HG02981 (cell line): ENCODE results near the gene MEA1.
"Not testable (repeated sequence)": the region's sequence is repeated elsewhere in the genome, so short reads cannot be mapped to it uniquely, and the experiment has no call there.

Source experiments
- ATAC-seq: cut with Tn5 transposase; IDR thresholded peaks from one replicate; pipeline ENCODE4 v1.9.1; 2021; ENCODE audit warnings: mild to moderate bottlenecking, moderate library complexity; ENCODE audit not compliant: unreplicated experiment

MEA1 gene

GRCh38 chr6:43013843-43014433 is at the start of gene MEA1, which contains the start of gene KLHDC3:
TSS of gene MEA1 (minus strand) at chr6:43013946. CDS start at chr6:43013813, 133 bp downstream.
TSS of gene KLHDC3 (plus strand) at chr6:43014249. CDS start at chr6:43017193, 2,944 bp downstream.
- peak; percentile 93 for ATAC-seq

GRCh38 chr6:43062818-43063217 is 49.1 kb upstream of the MEA1 start:
- no peak for ATAC-seq

- ATAC-seq, result no peak
These were observed 48.1 kb upstream of the MEA1 start for GRCh38 chr6:43061861-43062260.

DNA sequence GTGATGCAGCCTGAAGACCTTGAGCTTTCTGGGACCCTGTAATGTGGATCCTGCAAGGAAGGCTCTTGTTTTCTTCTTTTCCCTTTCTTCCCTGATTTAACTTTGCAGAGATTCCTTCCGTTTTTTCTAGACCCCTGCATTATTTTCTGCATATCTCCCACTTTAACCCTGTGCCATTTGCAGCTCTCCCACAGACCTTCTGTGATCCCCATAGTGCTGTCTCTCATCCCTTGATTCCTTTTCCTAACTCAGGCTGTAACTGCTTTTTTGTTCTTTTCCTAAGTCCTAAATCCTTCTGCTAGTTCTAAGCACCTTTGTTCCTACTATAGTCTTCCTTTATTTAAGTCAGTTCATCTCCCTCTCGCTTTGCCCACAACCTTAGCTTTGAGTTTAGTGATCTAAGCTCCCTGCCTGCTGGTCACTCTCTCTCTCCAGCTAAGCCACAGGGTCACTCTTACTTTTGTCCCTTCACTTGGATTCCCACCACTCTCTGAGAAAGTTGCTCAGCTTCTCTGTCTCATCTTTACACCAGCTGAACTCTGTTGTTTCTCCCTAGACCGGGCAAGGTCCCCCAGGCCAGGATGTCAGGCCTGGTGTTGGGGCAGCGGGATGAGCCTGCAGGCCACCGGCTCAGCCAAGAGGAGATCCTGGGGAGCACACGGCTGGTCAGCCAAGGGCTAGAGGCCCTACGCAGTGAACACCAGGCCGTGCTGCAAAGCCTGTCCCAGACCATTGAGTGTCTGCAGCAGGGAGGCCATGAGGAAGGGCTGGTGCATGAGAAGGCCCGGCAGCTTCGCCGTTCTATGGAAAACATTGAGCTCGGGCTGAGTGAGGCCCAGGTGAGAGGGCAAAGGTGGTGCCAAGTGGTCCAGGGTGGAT is 47.2 kb upstream of the MEA1 start:
- no peak for ATAC-seq

GRCh38 chr6:43060034-43060754 is 46.4 kb upstream of the MEA1 start:
- no peak for ATAC-seq

GRCh38 chr6:43059168-43060033 is 45.7 kb upstream of the MEA1 start, which contains the start of the genes KLC4 and MRPL2:
TSS of gene KLC4 (plus strand) at chr6:43059631. CDS start at chr6:43061336, 1,705 bp downstream.
TSS of gene MRPL2 (minus strand) at chr6:43059434. CDS start at chr6:43059381, 53 bp downstream.
- peak; percentile 88 for ATAC-seq

DNA sequence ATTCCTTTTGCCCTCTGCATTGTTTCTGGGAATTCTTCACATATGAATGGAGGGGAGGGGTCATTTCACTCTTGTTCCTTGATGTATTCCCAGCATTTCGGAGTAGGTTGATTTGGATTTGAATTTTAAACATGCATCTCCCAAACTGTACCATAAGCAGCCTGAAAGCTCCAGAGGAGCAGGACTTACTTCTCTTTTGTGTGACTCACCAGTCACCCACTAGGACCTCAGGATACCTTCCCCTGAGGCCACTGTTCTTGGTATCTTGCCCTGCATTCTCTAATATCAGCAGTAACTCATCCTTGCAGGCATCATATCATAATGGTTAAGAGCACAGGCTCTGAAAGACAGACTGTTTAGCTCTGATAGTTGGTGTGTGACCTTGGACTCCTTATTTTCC is 44.8 kb upstream of the MEA1 start:
- ATAC-seq, result no peak

GRCh38 chr6:43055966-43056365 is 42.2 kb upstream of the MEA1 start:
- ATAC-seq, result no peak

DNA sequence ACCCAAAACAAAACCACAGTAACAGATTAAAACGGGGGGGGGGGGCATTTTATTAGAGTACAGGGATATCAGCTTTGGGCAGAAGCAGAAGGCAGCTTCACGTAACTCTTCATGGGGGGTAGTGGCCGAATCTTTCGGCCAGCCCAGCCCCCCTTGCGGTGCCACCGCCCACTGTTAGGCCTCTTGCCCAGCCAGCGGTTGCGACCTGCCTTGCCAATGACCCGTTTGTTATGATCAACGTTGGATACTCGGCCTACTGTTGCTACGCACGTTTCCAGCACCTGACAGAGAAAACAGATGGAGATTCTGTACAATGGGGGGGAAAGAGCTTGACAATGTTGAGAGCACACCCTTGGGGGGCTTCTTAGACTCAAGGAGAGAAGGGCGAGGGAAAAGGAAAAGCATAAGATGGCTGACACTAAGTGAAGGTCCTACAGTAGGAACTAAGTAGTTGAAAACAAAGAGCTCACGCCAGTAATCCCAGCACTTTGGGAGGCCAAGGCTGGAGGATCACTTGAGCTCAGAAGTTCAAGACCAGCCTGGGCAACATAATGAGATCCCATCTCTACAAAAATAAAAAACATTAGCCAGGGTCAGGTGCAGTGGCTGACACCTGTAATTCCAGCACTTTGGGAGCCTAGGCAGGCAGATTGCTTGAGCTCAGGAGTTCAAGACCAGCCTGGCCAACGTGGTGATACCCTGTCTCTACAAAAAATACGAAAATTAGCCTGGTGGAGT is 40.6 kb upstream of the MEA1 start:
- ATAC-seq, result no peak

GRCh38 chr6:43053545-43054205 is 39.9 kb upstream of the MEA1 start, which contains the start of gene CUL7:
TSS of gene CUL7 (minus strand) at chr6:43053851. CDS start at chr6:43052788, 1,063 bp downstream.
- ATAC-seq, result peak; percentile 90

DNA sequence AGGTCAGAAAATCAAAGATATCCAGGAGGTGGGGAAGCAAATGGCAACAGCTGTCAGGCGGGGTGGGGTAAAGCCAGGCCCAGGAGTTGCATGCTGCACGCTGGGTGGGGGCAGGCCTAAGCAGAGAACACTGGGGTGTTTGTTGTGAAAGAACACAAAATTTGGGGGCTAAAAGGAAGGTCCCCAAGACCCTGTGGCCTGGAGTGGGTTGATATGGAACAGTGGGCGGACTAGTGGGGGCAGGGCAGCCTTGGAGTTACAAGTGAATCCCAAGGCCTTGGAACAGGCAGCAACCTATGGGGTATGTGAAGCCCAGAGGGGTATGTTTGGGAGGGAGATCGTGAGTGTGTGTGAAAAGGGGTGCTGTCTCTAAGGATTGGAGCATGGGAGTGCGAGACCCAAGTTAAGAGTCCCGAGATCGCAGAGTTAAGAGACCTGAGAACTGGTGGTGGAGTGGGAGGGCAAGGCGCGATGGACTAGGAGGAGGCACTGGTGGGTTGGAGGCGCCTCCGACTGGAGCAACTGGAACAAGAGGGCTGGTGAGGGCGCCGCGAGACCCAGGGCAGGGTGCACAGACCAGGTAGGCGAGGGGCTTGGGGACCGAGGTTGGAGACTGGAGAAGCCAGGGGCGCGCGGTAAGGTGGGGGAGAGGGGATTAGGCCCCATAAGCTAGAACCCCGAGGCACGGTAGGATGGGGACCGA is 39.2 kb upstream of the MEA1 start:
- peak; percentile 14 for ATAC-seq

GRCh38 chr6:43052225-43052841 is 38.6 kb upstream of the MEA1 start:
- ATAC-seq, result no peak

DNA sequence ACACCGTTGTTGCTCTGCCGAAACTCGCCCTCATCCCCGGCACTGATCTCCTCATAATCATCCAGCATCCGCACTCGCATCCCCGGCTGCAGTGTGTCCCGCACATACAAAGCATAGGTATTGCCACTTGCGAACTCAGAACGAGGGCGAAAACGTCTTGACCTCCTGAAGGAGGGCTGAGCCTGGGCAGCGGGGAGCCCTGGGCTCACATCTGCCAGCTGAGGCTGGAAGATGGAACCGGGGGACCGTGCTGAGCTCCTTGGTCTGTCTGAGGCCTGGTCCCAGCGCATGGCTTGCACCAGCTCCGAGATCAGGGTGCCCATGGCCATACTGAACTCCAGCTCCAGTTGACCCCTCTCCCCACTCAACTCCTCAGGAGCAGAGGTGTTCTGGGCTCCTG is 37.2 kb upstream of the MEA1 start:
- no peak for ATAC-seq

GRCh38 chr6:43047998-43048397 is 34.3 kb upstream of the MEA1 start:
- ATAC-seq, result no peak

- ATAC-seq, result no peak
These were observed 31.7 kb upstream of the MEA1 start for GRCh38 chr6:43045371-43045930.

DNA sequence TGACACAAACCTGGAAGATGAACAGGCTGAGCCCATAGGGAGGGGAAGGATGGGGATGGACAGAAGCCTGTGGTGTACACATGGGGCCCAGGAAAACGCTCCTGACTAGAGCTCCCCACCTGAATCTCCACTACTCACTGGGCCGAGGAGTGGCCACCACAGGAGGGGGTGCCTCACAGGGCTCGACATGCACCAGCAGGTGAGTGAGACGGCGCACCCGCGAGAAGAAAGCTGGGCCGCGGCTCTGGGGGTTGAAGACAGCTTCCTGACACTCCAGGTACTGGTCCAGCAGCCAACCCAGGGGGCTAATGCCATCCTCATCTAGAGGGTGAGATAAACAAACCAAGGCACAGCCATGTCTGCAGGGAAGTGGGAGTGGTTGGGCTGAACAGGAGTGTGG is 29.6 kb upstream of the MEA1 start:
- no peak for ATAC-seq

DNA sequence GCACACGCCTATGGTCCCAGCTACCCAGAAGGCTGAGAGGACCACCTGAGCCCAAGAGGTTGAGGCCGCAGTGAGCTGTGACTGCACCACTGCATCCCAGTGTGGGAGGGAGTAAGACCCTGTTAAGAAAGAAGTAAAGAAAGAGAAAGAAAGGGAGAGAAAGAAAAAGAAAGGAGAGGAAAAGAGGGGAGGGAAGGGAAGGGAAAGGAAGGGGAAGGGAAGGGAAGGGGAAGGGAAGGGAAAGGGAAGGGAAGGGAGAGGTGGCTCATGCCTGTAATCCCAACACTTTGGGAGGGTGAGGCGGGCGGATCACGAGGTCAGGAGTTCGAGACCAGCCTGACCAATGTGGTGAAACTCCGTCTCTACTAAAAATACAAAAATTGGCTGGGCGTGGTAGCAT is 27.7 kb upstream of the MEA1 start:
- not testable (repeated sequence) for ATAC-seq
